ENCODE data around the gene SRSF9. TPM values are rescaled to one million over a fixed set of nuclear protein-coding genes. Genes with fewer than 3 reads are reported as not detected.

The SRSF9 gene
- total RNA-seq, 2 donors from 2014 or later, result 98.7 to 131 TPM

GRCh38 chr12:120465756-120466155 lies 3.8 kb downstream of the SRSF9 start:
- Histone ChIP-seq H3K4me1 (replicated peaks) (no peaks in the 10 kb centered on the region), H3K36me3 (peaks cover 4 to 13% of the 10 kb centered on the region in 2 donors), H3K27ac (no peak overlapping the region), H3K9me3 (no peaks in the 10 kb centered on the region), H3K27me3 (replicated peaks; ENCODE audit: insufficient read depth) (no peaks in the 10 kb centered on the region), H3K4me3 (no peak overlapping the region)
- WGBS, result 46% methylated on average over 5 of the region's 5 CpGs
- TF ChIP-seq POLR2AphosphoS5 (IDR thresholded peaks at IDR 0.05) (no peak), POLR2A (IDR thresholded peaks at IDR 0.05) (no peak), CTCF (IDR thresholded peaks at IDR 0.05) (no peak)
- DNase-seq (ENCODE audit: low spot score), result no peak
- intact Hi-C loops (cut with DNase I), result no loop called here

GRCh38 chr12:120463712-120464111 lies 5.8 kb downstream of the SRSF9 start:
- peaks cover 12 to 13% of the 10 kb centered on the region in 2 donors for H3K36me3 ChIP-seq
- H3K4me3 ChIP-seq, result no peak overlapping the region
- no peak for DNase-seq (ENCODE audit: low spot score)
- WGBS, result 83% methylated on average over 5 of the region's 5 CpGs
- H3K4me1 ChIP-seq (replicated peaks), result no peaks in the 10 kb centered on the region
- no peaks in the 10 kb centered on the region for H3K27me3 ChIP-seq (replicated peaks; ENCODE audit: insufficient read depth)
- H3K9me3 ChIP-seq, result no peaks in the 10 kb centered on the region
- no peak for TF ChIP-seq POLR2A (IDR thresholded peaks at IDR 0.05)
- TF ChIP-seq CTCF (IDR thresholded peaks at IDR 0.05), result no peak
- TF ChIP-seq POLR2AphosphoS5 (IDR thresholded peaks at IDR 0.05), result no peak
- no peak overlapping the region for H3K27ac ChIP-seq
- intact Hi-C loops (cut with DNase I), result no loop called here

- H3K27me3 ChIP-seq (replicated peaks; ENCODE audit: insufficient read depth), result no peaks in the 10 kb centered on the region
- H3K27ac ChIP-seq, result no peak overlapping the region
- no peak for DNase-seq (ENCODE audit: low spot score)
- H3K36me3 ChIP-seq, result peaks cover 12 to 13% of the 10 kb centered on the region in 2 donors
- no peaks in the 10 kb centered on the region for H3K4me1 ChIP-seq (replicated peaks)
- intact Hi-C loops (cut with DNase I), result no loop called here
- no peaks in the 10 kb centered on the region for H3K9me3 ChIP-seq
- TF ChIP-seq POLR2A (IDR thresholded peaks at IDR 0.05) (no peak), CTCF (IDR thresholded peaks at IDR 0.05) (no peak), POLR2AphosphoS5 (IDR thresholded peaks at IDR 0.05) (no peak)
- 78% methylated on average over 3 of the region's 3 CpGs for WGBS
- H3K4me3 ChIP-seq, result no peak overlapping the region
Observed at GRCh38 chr12:120462099-120462640, 7.4 kb downstream of the SRSF9 start.

GRCh38 chr12:120460157-120460556 lies 9.4 kb downstream of the SRSF9 start:
- 95% methylated on average over 3 of the region's 3 CpGs for WGBS
- no peak overlapping the region for H3K4me3 ChIP-seq
- no peak for DNase-seq (ENCODE audit: low spot score)
- no peak overlapping the region for H3K27ac ChIP-seq
- intact Hi-C loops (cut with DNase I), result no loop called here
- H3K36me3 ChIP-seq, result peaks cover 12 to 13% of the 10 kb centered on the region in 2 donors
- H3K4me1 ChIP-seq (replicated peaks), result no peaks in the 10 kb centered on the region
- no peaks in the 10 kb centered on the region for H3K9me3 ChIP-seq
- no peaks in the 10 kb centered on the region for H3K27me3 ChIP-seq (replicated peaks; ENCODE audit: insufficient read depth)
- TF ChIP-seq CTCF (IDR thresholded peaks at IDR 0.05) (no peak), POLR2A (IDR thresholded peaks at IDR 0.05) (no peak), POLR2AphosphoS5 (IDR thresholded peaks at IDR 0.05) (no peak)

- H3K9me3 ChIP-seq, result no peaks in the 10 kb centered on the region
- intact Hi-C loops (cut with DNase I), result no loop called here
- no peak overlapping the region for H3K27ac ChIP-seq
- H3K4me3 ChIP-seq, result no peak overlapping the region
- peaks cover 0 to 7% of the 10 kb centered on the region in 2 donors for H3K36me3 ChIP-seq
- no peaks in the 10 kb centered on the region for H3K4me1 ChIP-seq (replicated peaks)
- no peaks in the 10 kb centered on the region for H3K27me3 ChIP-seq (replicated peaks; ENCODE audit: insufficient read depth)
- no peak for DNase-seq (ENCODE audit: low spot score)
- no peak for TF ChIP-seq CTCF (IDR thresholded peaks at IDR 0.05)
- TF ChIP-seq POLR2A (IDR thresholded peaks at IDR 0.05), result no peak
- no peak for TF ChIP-seq POLR2AphosphoS5 (IDR thresholded peaks at IDR 0.05)
- WGBS, result 76% methylated on average over 6 of the region's 6 CpGs
Observed at GRCh38 chr12:120457133-120457532, 12.4 kb downstream of the SRSF9 start.
